ENCODE data around the gene AKAP8. TPM values are rescaled to one million over a fixed set of nuclear protein-coding genes. Genes with fewer than 3 reads are reported as not detected.

AKAP8 gene
- total and polyA plus RNA-seq, 10 donors = 13.9 to 51.3 (median 30.6) TPM

DNA sequence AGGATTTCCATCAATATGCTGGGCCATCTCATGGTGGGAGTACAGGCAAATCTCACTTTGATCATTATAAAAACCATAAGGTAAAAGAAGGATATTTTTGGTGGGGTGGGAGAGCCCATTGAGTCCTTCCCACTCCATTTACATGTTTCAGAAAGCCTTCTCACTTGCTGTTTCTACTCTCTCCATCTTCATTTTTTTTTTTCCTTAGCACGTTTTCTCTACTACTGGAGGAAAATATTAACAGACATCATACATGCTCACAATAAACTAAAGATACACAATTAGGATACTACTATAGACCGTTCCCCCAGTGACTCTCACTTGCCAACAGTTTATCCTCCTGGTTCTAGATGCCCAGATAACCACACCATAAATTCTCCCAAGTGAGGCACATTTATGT lies 1.8 kb upstream of the AKAP8 start:
- Histone ChIP-seq H3K9me3 (no peaks in the 10 kb centered on the region), H3K4me1 (peaks cover 16 to 36% (median 28%) of the 10 kb centered on the region in 6 donors), H3K27me3 (replicated peaks in 1 of 7) (no peaks in the 10 kb centered on the region), H3K27ac (peak overlapping the region in 1 of 8 donors; percentile 29), H3K4me3 (no peak overlapping the region), H3K36me3 (peaks cover 0 to 37% (median 2%) of the 10 kb centered on the region in 6 donors)
- intact Hi-C loops (cut with DNase I; ENCODE audit: low total_unique reads) = loop anchor here (5.0 kb wide), 1 partner anchor 36 kb away; the partner anchor contains the start of gene AKAP8L
- DNase-seq = no peak
- 76 to 96% (median 87%) methylated on average over 2 of the region's 2 CpGs for WGBS, 5 donors
- TF ChIP-seq POLR2AphosphoS5 (IDR thresholded peaks at IDR 0.05) (no peak), POLR2A (IDR thresholded peaks at IDR 0.05) (no peak)
- TF ChIP-seq, protein P1, sequence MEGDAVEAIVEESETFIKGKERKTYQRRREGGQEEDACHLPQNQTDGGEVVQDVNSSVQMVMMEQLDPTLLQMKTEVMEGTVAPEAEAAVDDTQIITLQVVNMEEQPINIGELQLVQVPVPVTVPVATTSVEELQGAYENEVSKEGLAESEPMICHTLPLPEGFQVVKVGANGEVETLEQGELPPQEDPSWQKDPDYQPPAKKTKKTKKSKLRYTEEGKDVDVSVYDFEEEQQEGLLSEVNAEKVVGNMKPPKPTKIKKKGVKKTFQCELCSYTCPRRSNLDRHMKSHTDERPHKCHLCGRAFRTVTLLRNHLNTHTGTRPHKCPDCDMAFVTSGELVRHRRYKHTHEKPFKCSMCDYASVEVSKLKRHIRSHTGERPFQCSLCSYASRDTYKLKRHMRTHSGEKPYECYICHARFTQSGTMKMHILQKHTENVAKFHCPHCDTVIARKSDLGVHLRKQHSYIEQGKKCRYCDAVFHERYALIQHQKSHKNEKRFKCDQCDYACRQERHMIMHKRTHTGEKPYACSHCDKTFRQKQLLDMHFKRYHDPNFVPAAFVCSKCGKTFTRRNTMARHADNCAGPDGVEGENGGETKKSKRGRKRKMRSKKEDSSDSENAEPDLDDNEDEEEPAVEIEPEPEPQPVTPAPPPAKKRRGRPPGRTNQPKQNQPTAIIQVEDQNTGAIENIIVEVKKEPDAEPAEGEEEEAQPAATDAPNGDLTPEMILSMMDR (IDR thresholded peaks at IDR 0.05 in 8 of 11, conservative IDR thresholded peaks at IDR 0.05 in 3 of 11) = no peak

GRCh38 chr19:15379999-15380647 lies 536 bp upstream of the AKAP8 start:
- H3K27ac ChIP-seq = peak overlapping the region; percentile 95 to 99 (median 97)
- WGBS, 5 donors = 1 to 3% (median 2%) methylated on average over 16 to 56 of the region's 56 CpGs
- DNase-seq = no peak
- no peaks in the 10 kb centered on the region for H3K27me3 ChIP-seq (replicated peaks in 1 of 7)
- peaks cover 0 to 24% (median 0%) of the 10 kb centered on the region in 6 donors for H3K36me3 ChIP-seq
- peak overlapping the region; percentile 62 to 100 (median 97) for H3K4me3 ChIP-seq
- intact Hi-C loops (cut with DNase I; ENCODE audit: low total_unique reads) = loop anchor here (5.0 to 10.0 kb wide), 2 partner anchors 37 to 115 kb away; partner anchors contain the start of gene AKAP8L
- H3K9me3 ChIP-seq = no peaks in the 10 kb centered on the region
- H3K4me1 ChIP-seq = peaks cover 25 to 49% (median 42%) of the 10 kb centered on the region in 6 donors
- TF ChIP-seq, protein P1 (IDR thresholded peaks at IDR 0.05 in 8 of 11, conservative IDR thresholded peaks at IDR 0.05 in 3 of 11) = peak in 3 of 11 experiments; percentile 1 to 36 (median 20)
- TF ChIP-seq POLR2AphosphoS5 (IDR thresholded peaks at IDR 0.05) = no peak
- no peak for TF ChIP-seq POLR2A (IDR thresholded peaks at IDR 0.05)

GRCh38 chr19:15378534-15379082 lies 979 bp downstream of the AKAP8 start:
- H3K27ac ChIP-seq = peak overlapping the region; percentile 95 to 99 (median 97)
- no peaks in the 10 kb centered on the region for H3K27me3 ChIP-seq (replicated peaks in 1 of 7)
- DNase-seq = peak; percentile 90
- TF ChIP-seq POLR2AphosphoS5 (IDR thresholded peaks at IDR 0.05) = peak in 1 of 3 donors; percentile 1
- TF ChIP-seq, protein P1 (IDR thresholded peaks at IDR 0.05 in 8 of 11, conservative IDR thresholded peaks at IDR 0.05 in 3 of 11) = no peak
- no peaks in the 10 kb centered on the region for H3K9me3 ChIP-seq
- intact Hi-C loops (cut with DNase I; ENCODE audit: low total_unique reads) = loop anchor here (10.0 kb wide), 1 partner anchor 114 kb away; no protein-coding TSS in a partner anchor
- WGBS, 5 donors = 0 to 1% (median 0%) methylated on average over 16 to 22 of the region's 22 CpGs
- peak overlapping the region; percentile 87 to 100 (median 98) for H3K4me3 ChIP-seq
- H3K4me1 ChIP-seq = peaks cover 38 to 64% (median 57%) of the 10 kb centered on the region in 6 donors
- peaks cover 0 to 34% (median 5%) of the 10 kb centered on the region in 6 donors for H3K36me3 ChIP-seq

All from spleen (tissue), 11 donors.